ENCODE data around the gene CTSD. TPM values are rescaled to one million over a fixed set of nuclear protein-coding genes. Genes with fewer than 3 reads are reported as not detected.

The CTSD gene
- polyA plus RNA-seq, 2 of the 4 experiments (the other 2 are of a cell fraction): 74.0 to 310 TPM

- ATAC-seq (no peak), DNase-seq (ENCODE audit: low read depth in 1 of 2, low spot score in 1 of 2) (no peak), FAIRE-seq (no peak)
- ChIA-PET CTCF (interaction anchor here (0.7 kb wide), 1 partner anchor 27 kb away, joined by 3 read pairs; no protein-coding TSS in a partner anchor), POLR2A (no interaction called here)
- H3K4me3 ChIP-seq: no peak overlapping the region
- H3K4me1 ChIP-seq: no peaks in the 10 kb centered on the region
- H3K9me3 ChIP-seq: peaks cover 13% of the 10 kb centered on the region
- H3K27ac ChIP-seq: no peak overlapping the region
- TF ChIP-seq HMGXB4 (CRISPR knock-in tag; IDR thresholded peaks at IDR 0.05; ENCODE audit: borderline replicate concordance) (no peak), PHF8 (IDR thresholded peaks at IDR 0.05; ENCODE audit: borderline replicate concordance, low read depth) (no peak), NFE2L2 (conservative IDR thresholded peaks at IDR 0.05; ENCODE audit: low read length) (no peak), CEBPB (IDR thresholded peaks at IDR 0.05) (no peak), HEYL (CRISPR knock-in tag; IDR thresholded peaks at IDR 0.05) (no peak), ZFP36 (IDR thresholded peaks at IDR 0.05; ENCODE audit: borderline replicate concordance, partially characterized antibody) (no peak), RNF2 (IDR thresholded peaks at IDR 0.05; ENCODE audit: borderline replicate concordance, low read depth) (no peak), KDM5A (IDR thresholded peaks at IDR 0.05) (no peak), ZSCAN20 (CRISPR knock-in tag; IDR thresholded peaks at IDR 0.05) (no peak), CTCF (IDR thresholded peaks at IDR 0.05) (no peak), RARB (CRISPR knock-in tag; IDR thresholded peaks at IDR 0.05) (no peak), RAD21 (conservative IDR thresholded peaks at IDR 0.05 in 1 of 2, IDR thresholded peaks at IDR 0.05 in 1 of 2) (no peak), RCOR1 (IDR thresholded peaks at IDR 0.05; ENCODE audit: low read depth, low read length) (no peak)
- 32% methylated on average over 4 of the region's 4 CpGs for WGBS (ENCODE audit: missing lambda C conversion rate)
- H3K4me2 ChIP-seq: no peak overlapping the region
These were observed 22.0 kb downstream of the CTSD start for GRCh38 chr11:1741741-1742140.

- CTCF ChIA-PET: interaction anchor here (0.7 to 1.1 kb wide), 3 partner anchors 47 to 88 kb away, joined by 3 to 4 read pairs (median 3); no protein-coding TSS in a partner anchor
- no peak for ATAC-seq
- no peak overlapping the region for H3K4me2 ChIP-seq
- no peak for TF ChIP-seq MAX (IDR thresholded peaks at IDR 0.05)
- no peak for TF ChIP-seq BCL3 (IDR thresholded peaks at IDR 0.05)
- WGBS (ENCODE audit: missing lambda C conversion rate): 49% methylated on average over 8 of the region's 8 CpGs
- peaks cover 20% of the 10 kb centered on the region for H3K9me3 ChIP-seq
- POLR2A ChIA-PET: no interaction called here
- H3K27ac ChIP-seq: no peak overlapping the region
- DNase-seq (ENCODE audit: low read depth in 1 of 2, low spot score in 1 of 2): no peak
- no peak overlapping the region for H3K4me3 ChIP-seq
- H3K4me1 ChIP-seq: no peaks in the 10 kb centered on the region
- no peak for FAIRE-seq
These were observed 22.8 kb downstream of the CTSD start for GRCh38 chr11:1740786-1741530.

- H3K4me3 ChIP-seq: no peak overlapping the region
- peaks cover 26% of the 10 kb centered on the region for H3K9me3 ChIP-seq
- no peaks in the 10 kb centered on the region for H3K4me1 ChIP-seq
- TF ChIP-seq USF2 (IDR thresholded peaks at IDR 0.05): no peak
- no peak for TF ChIP-seq POLR2A (IDR thresholded peaks at IDR 0.05; ENCODE audit: low read length)
- TF ChIP-seq SMC3 (IDR thresholded peaks at IDR 0.05): no peak
- TF ChIP-seq JUNB (IDR thresholded peaks at IDR 0.05): no peak
- TF ChIP-seq MAFK (IDR thresholded peaks at IDR 0.05; ENCODE audit: partially characterized antibody): no peak
- TF ChIP-seq RFX5 (IDR thresholded peaks at IDR 0.05): no peak
- no peak for TF ChIP-seq RNF2 (IDR thresholded peaks at IDR 0.05; ENCODE audit: borderline replicate concordance, low read depth)
- no peak for TF ChIP-seq BHLHE40 (IDR thresholded peaks at IDR 0.05; ENCODE audit: low read depth, low read length)
- TF ChIP-seq HDAC2 (IDR thresholded peaks at IDR 0.05): no peak
- no peak for TF ChIP-seq HES2 (IDR thresholded peaks at IDR 0.05)
- TF ChIP-seq CHD2 (IDR thresholded peaks at IDR 0.05; ENCODE audit: low read length, partially characterized antibody): no peak
- TF ChIP-seq HEYL (CRISPR knock-in tag; IDR thresholded peaks at IDR 0.05): no peak
- TF ChIP-seq ATOH8 (CRISPR knock-in tag; IDR thresholded peaks at IDR 0.05; ENCODE audit: low read depth): no peak
- no peak for TF ChIP-seq NFE2L2 (conservative IDR thresholded peaks at IDR 0.05; ENCODE audit: low read length)
- ATAC-seq (peak in 1 of 2 experiments; percentile 22; a peak in 1 of 6 replicates), FAIRE-seq (no peak), DNase-seq (ENCODE audit: low read depth in 1 of 2, low spot score in 1 of 2) (no peak)
- no peak overlapping the region for H3K4me2 ChIP-seq
- CTCF ChIA-PET: interaction anchor here (0.6 to 1.1 kb wide), 4 partner anchors 15 to 144 kb away, joined by 3 to 5 read pairs (median 3); no protein-coding TSS in a partner anchor
- POLR2A ChIA-PET: no interaction called here
- WGBS (ENCODE audit: missing lambda C conversion rate): 21% methylated on average over 8 of the region's 8 CpGs
- H3K27ac ChIP-seq: no peak overlapping the region
These were observed 24.2 kb downstream of the CTSD start for GRCh38 chr11:1739576-1739975.

Data from A549 (cell line).